AML-193 (cell line): Measurements from ENCODE around the gene TNF.

ENCODE experiments used
- DNase-seq, 2 experiments: peaks; one replicate each; lab custom pipeline; 2025; lab: John Stamatoyannopoulos, UW

The TNF gene

GRCh38 chr6:31575335-31575901 is at the start of gene TNF:
TSS of gene TNF (plus strand) at chr6:31575565. CDS start at chr6:31575742, 177 bp downstream.
- no peak for DNase-seq

GRCh38 chr6:31525932-31526591 is 49.3 kb upstream of the TNF start:
- DNase-seq: no peak

GRCh38 chr6:31528307-31528777 is 47.0 kb upstream of the TNF start:
- DNase-seq: peak in 1 of 2 experiments; percentile 17

- DNase-seq: no peak
Measured at GRCh38 chr6:31528821-31529328, 46.5 kb upstream of the TNF start, which contains the start of gene MCCD1. TSS of gene MCCD1 (plus strand) at chr6:31528962. CDS start at chr6:31529015, 53 bp downstream.

GRCh38 chr6:31529329-31530150 is 45.8 kb upstream of the TNF start:
- DNase-seq: no peak

GRCh38 chr6:31530659-31531058 is 44.7 kb upstream of the TNF start:
- DNase-seq: no peak

GRCh38 chr6:31531162-31531561 is 44.2 kb upstream of the TNF start:
- DNase-seq: no peak

- DNase-seq: no peak
Measured at GRCh38 chr6:31531771-31532643, 43.4 kb upstream of the TNF start.

GRCh38 chr6:31532644-31533454 is 42.5 kb upstream of the TNF start:
- DNase-seq: no peak

- no peak for DNase-seq
Measured at GRCh38 chr6:31533455-31533841, 41.9 kb upstream of the TNF start.

GRCh38 chr6:31534011-31534410 is 41.4 kb upstream of the TNF start:
- no peak for DNase-seq

GRCh38 chr6:31534521-31535040 is 40.8 kb upstream of the TNF start:
- no peak for DNase-seq

- DNase-seq: no peak
Measured at GRCh38 chr6:31535538-31536324, 39.6 kb upstream of the TNF start.

GRCh38 chr6:31538805-31539400 is 36.5 kb upstream of the TNF start:
- no peak for DNase-seq

- DNase-seq: no peak
Measured at GRCh38 chr6:31540640-31541039, 34.7 kb upstream of the TNF start.

GRCh38 chr6:31541059-31541657 is 34.2 kb upstream of the TNF start:
- DNase-seq: peak; percentile 60 to 76

- DNase-seq: peak; percentile 97 to 99
Measured at GRCh38 chr6:31541658-31542521, 33.5 kb upstream of the TNF start, which contains the start of gene DDX39B. TSS of gene DDX39B (minus strand) at chr6:31542003. CDS start at chr6:31540532, 1,471 bp downstream.

GRCh38 chr6:31543639-31544038 is 31.7 kb upstream of the TNF start:
- no peak for DNase-seq
